Measurements from ENCODE around the gene TYK2.
A peak's percentile ranks its signal among the peaks of the same experiment; 100 is the strongest.
"Not testable (repeated sequence)": the region's sequence is repeated elsewhere in the genome, so short reads cannot be mapped to it uniquely, and the experiment has no call there.

The TYK2 gene

GRCh38 chr19:10368101-10368803, 12.1 kb downstream of the TYK2 start:
- H3K27me3 ChIP-seq (ENCODE audit: low read depth, low read length) = no peaks in the 10 kb centered on the region
- H3K27ac ChIP-seq (ENCODE audit: low read length) = no peak overlapping the region
- H3K36me3 ChIP-seq (ENCODE audit: control insufficient read depth in 1 of 2, insufficient read depth in 2 of 2, low read length in 2 of 2) = peaks cover 31 to 54% of the 10 kb centered on the region in 2 donors
- no peaks in the 10 kb centered on the region for H3K9me3 ChIP-seq (ENCODE audit: control insufficient read depth in 1 of 2, low read length in 2 of 2)
- H3K4me1 ChIP-seq (ENCODE audit: control insufficient read depth in 1 of 2, insufficient read depth in 2 of 2, low read length in 2 of 2) = no peaks in the 10 kb centered on the region
- H3K4me3 ChIP-seq (ENCODE audit: low read depth in 1 of 2, low read length in 2 of 2) = no peak overlapping the region

- peaks cover 31 to 65% of the 10 kb centered on the region in 2 donors for H3K36me3 ChIP-seq (ENCODE audit: control insufficient read depth in 1 of 2, insufficient read depth in 2 of 2, low read length in 2 of 2)
- H3K9me3 ChIP-seq (ENCODE audit: control insufficient read depth in 1 of 2, low read length in 2 of 2) = not testable (repeated sequence)
Observed at GRCh38 chr19:10366950-10367512, 13.3 kb downstream of the TYK2 start.

GRCh38 chr19:10365518-10365917, 14.9 kb downstream of the TYK2 start:
- peaks cover 37 to 76% of the 10 kb centered on the region in 2 donors for H3K36me3 ChIP-seq (ENCODE audit: control insufficient read depth in 1 of 2, insufficient read depth in 2 of 2, low read length in 2 of 2)
- no peaks in the 10 kb centered on the region for H3K9me3 ChIP-seq (ENCODE audit: control insufficient read depth in 1 of 2, low read length in 2 of 2)
- no peak overlapping the region for H3K27ac ChIP-seq (ENCODE audit: low read length)
- H3K4me3 ChIP-seq (ENCODE audit: low read depth in 1 of 2, low read length in 2 of 2) = no peak overlapping the region
- H3K27me3 ChIP-seq (ENCODE audit: low read depth, low read length) = no peaks in the 10 kb centered on the region
- no peaks in the 10 kb centered on the region for H3K4me1 ChIP-seq (ENCODE audit: control insufficient read depth in 1 of 2, insufficient read depth in 2 of 2, low read length in 2 of 2)

More at GRCh38 chr19:10366950-10367512, 13.3 kb downstream of the TYK2 start:
- H3K27me3 ChIP-seq (ENCODE audit: low read depth, low read length); H3K27ac ChIP-seq (ENCODE audit: low read length); H3K4me3 ChIP-seq (ENCODE audit: low read depth in 1 of 2, low read length in 2 of 2); H3K4me1 ChIP-seq (ENCODE audit: control insufficient read depth in 1 of 2, insufficient read depth in 2 of 2, low read length in 2 of 2): not testable (repeated sequence)

- no peak overlapping the region for H3K27ac ChIP-seq (ENCODE audit: low read length)
- no peaks in the 10 kb centered on the region for H3K4me1 ChIP-seq (ENCODE audit: control insufficient read depth in 1 of 2, insufficient read depth in 2 of 2, low read length in 2 of 2)
- H3K36me3 ChIP-seq (ENCODE audit: control insufficient read depth in 1 of 2, insufficient read depth in 2 of 2, low read length in 2 of 2) = peaks cover 37 to 76% of the 10 kb centered on the region in 2 donors
- H3K4me3 ChIP-seq (ENCODE audit: low read depth in 1 of 2, low read length in 2 of 2) = no peak overlapping the region
- no peaks in the 10 kb centered on the region for H3K9me3 ChIP-seq (ENCODE audit: control insufficient read depth in 1 of 2, low read length in 2 of 2)
- H3K27me3 ChIP-seq (ENCODE audit: low read depth, low read length) = no peaks in the 10 kb centered on the region
Observed at GRCh38 chr19:10364644-10365043, 15.7 kb downstream of the TYK2 start.

GRCh38 chr19:10363789-10364281, 16.5 kb downstream of the TYK2 start:
- Histone ChIP-seq H3K9me3 (ENCODE audit: control insufficient read depth in 1 of 2, low read length in 2 of 2) (no peaks in the 10 kb centered on the region), H3K4me3 (ENCODE audit: low read depth in 1 of 2, low read length in 2 of 2) (no peak overlapping the region), H3K27ac (ENCODE audit: low read length) (no peak overlapping the region), H3K4me1 (ENCODE audit: control insufficient read depth in 1 of 2, insufficient read depth in 2 of 2, low read length in 2 of 2) (no peaks in the 10 kb centered on the region), H3K36me3 (ENCODE audit: control insufficient read depth in 1 of 2, insufficient read depth in 2 of 2, low read length in 2 of 2) (peaks cover 37 to 82% of the 10 kb centered on the region in 2 donors), H3K27me3 (ENCODE audit: low read depth, low read length) (no peaks in the 10 kb centered on the region)

- Histone ChIP-seq H3K27ac (ENCODE audit: low read length) (no peak overlapping the region), H3K27me3 (ENCODE audit: low read depth, low read length) (no peaks in the 10 kb centered on the region), H3K4me1 (ENCODE audit: control insufficient read depth in 1 of 2, insufficient read depth in 2 of 2, low read length in 2 of 2) (no peaks in the 10 kb centered on the region), H3K36me3 (ENCODE audit: control insufficient read depth in 1 of 2, insufficient read depth in 2 of 2, low read length in 2 of 2) (peaks cover 31 to 83% of the 10 kb centered on the region in 2 donors), H3K4me3 (ENCODE audit: low read depth in 1 of 2, low read length in 2 of 2) (no peak overlapping the region), H3K9me3 (ENCODE audit: control insufficient read depth in 1 of 2, low read length in 2 of 2) (no peaks in the 10 kb centered on the region)
Observed at GRCh38 chr19:10362259-10362658, 18.1 kb downstream of the TYK2 start.

GRCh38 chr19:10361569-10362011, 18.8 kb downstream of the TYK2 start:
- Histone ChIP-seq H3K4me1 (ENCODE audit: control insufficient read depth in 1 of 2, insufficient read depth in 2 of 2, low read length in 2 of 2) (no peaks in the 10 kb centered on the region), H3K36me3 (ENCODE audit: control insufficient read depth in 1 of 2, insufficient read depth in 2 of 2, low read length in 2 of 2) (peaks cover 31 to 80% of the 10 kb centered on the region in 2 donors), H3K27me3 (ENCODE audit: low read depth, low read length) (no peaks in the 10 kb centered on the region), H3K27ac (ENCODE audit: low read length) (no peak overlapping the region), H3K4me3 (ENCODE audit: low read depth in 1 of 2, low read length in 2 of 2) (no peak overlapping the region), H3K9me3 (ENCODE audit: control insufficient read depth in 1 of 2, low read length in 2 of 2) (no peaks in the 10 kb centered on the region)

GRCh38 chr19:10356431-10356830, 23.9 kb downstream of the TYK2 start:
- Histone ChIP-seq H3K27ac (ENCODE audit: low read length) (no peak overlapping the region), H3K4me3 (ENCODE audit: low read depth in 1 of 2, low read length in 2 of 2) (no peak overlapping the region), H3K9me3 (ENCODE audit: control insufficient read depth in 1 of 2, low read length in 2 of 2) (no peaks in the 10 kb centered on the region), H3K27me3 (ENCODE audit: low read depth, low read length) (no peaks in the 10 kb centered on the region), H3K36me3 (ENCODE audit: control insufficient read depth in 1 of 2, insufficient read depth in 2 of 2, low read length in 2 of 2) (peaks cover 17 to 66% of the 10 kb centered on the region in 2 donors), H3K4me1 (ENCODE audit: control insufficient read depth in 1 of 2, insufficient read depth in 2 of 2, low read length in 2 of 2) (peaks cover 0 to 12% of the 10 kb centered on the region in 2 donors)

- no peaks in the 10 kb centered on the region for H3K9me3 ChIP-seq (ENCODE audit: control insufficient read depth in 1 of 2, low read length in 2 of 2)
- H3K4me3 ChIP-seq (ENCODE audit: low read depth in 1 of 2, low read length in 2 of 2) = no peak overlapping the region
- H3K4me1 ChIP-seq (ENCODE audit: control insufficient read depth in 1 of 2, insufficient read depth in 2 of 2, low read length in 2 of 2) = peaks cover 0 to 12% of the 10 kb centered on the region in 2 donors
- H3K27ac ChIP-seq (ENCODE audit: low read length) = no peak overlapping the region
- no peaks in the 10 kb centered on the region for H3K27me3 ChIP-seq (ENCODE audit: low read depth, low read length)
- peaks cover 15 to 67% of the 10 kb centered on the region in 2 donors for H3K36me3 ChIP-seq (ENCODE audit: control insufficient read depth in 1 of 2, insufficient read depth in 2 of 2, low read length in 2 of 2)
Observed at GRCh38 chr19:10353793-10354391, 26.5 kb downstream of the TYK2 start.

GRCh38 chr19:10352764-10353671, 27.4 kb downstream of the TYK2 start:
- Histone ChIP-seq H3K4me3 (ENCODE audit: low read depth in 1 of 2, low read length in 2 of 2) (peak overlapping the region in 1 of 2 donors; percentile 29), H3K9me3 (ENCODE audit: control insufficient read depth in 1 of 2, low read length in 2 of 2) (no peaks in the 10 kb centered on the region), H3K27me3 (ENCODE audit: low read depth, low read length) (no peaks in the 10 kb centered on the region), H3K36me3 (ENCODE audit: control insufficient read depth in 1 of 2, insufficient read depth in 2 of 2, low read length in 2 of 2) (peaks cover 15 to 59% of the 10 kb centered on the region in 2 donors), H3K27ac (ENCODE audit: low read length) (no peak overlapping the region), H3K4me1 (ENCODE audit: control insufficient read depth in 1 of 2, insufficient read depth in 2 of 2, low read length in 2 of 2) (peaks cover 0 to 12% of the 10 kb centered on the region in 2 donors)

GRCh38 chr19:10346509-10346908, 33.9 kb downstream of the TYK2 start:
- H3K4me3 ChIP-seq (ENCODE audit: low read depth in 1 of 2, low read length in 2 of 2) = no peak overlapping the region
- no peak overlapping the region for H3K27ac ChIP-seq (ENCODE audit: low read length)
- H3K27me3 ChIP-seq (ENCODE audit: low read depth, low read length) = no peaks in the 10 kb centered on the region
- H3K4me1 ChIP-seq (ENCODE audit: control insufficient read depth in 1 of 2, insufficient read depth in 2 of 2, low read length in 2 of 2) = no peaks in the 10 kb centered on the region
- no peaks in the 10 kb centered on the region for H3K9me3 ChIP-seq (ENCODE audit: control insufficient read depth in 1 of 2, low read length in 2 of 2)
- H3K36me3 ChIP-seq (ENCODE audit: control insufficient read depth in 1 of 2, insufficient read depth in 2 of 2, low read length in 2 of 2) = peaks cover 8 to 14% of the 10 kb centered on the region in 2 donors

All from muscle layer of duodenum (tissue), 2 donors.